Measurements from ENCODE around the gene PEAR1. TPM values are rescaled to one million over a fixed set of nuclear protein-coding genes. Genes with fewer than 3 reads are reported as not detected.

The PEAR1 gene
- total RNA-seq, 1 experiment from 2014 or later = not detected

DNA sequence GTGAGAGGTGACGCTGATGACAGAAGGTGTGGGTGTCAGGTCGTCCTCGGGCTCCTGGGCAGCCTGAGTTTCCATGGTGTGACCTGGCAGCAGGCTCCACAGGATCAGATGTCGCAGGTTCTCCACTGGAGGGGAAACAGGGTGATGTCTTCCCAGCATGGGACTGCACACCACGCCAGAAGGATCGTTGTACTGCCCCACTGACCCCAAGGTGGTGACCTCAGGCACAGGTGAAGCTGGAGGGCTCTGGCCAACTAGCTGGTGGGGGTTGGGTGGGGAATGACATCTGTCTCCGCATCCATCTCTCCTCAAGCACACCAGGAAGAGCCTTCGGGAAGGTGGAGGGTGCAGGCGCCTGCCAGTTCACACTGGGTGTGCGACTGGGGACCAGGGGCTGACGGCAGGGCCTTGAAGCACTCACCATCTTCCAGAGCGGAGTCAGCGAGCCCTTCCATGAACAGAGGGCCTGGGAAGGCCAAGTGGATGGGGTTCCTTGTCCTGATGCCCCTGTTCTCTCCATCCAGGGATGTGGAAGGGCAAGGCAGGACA, 46.3 kb downstream of the PEAR1 start:
- DNase-seq (ENCODE audit: low read depth) = no peak

DNA sequence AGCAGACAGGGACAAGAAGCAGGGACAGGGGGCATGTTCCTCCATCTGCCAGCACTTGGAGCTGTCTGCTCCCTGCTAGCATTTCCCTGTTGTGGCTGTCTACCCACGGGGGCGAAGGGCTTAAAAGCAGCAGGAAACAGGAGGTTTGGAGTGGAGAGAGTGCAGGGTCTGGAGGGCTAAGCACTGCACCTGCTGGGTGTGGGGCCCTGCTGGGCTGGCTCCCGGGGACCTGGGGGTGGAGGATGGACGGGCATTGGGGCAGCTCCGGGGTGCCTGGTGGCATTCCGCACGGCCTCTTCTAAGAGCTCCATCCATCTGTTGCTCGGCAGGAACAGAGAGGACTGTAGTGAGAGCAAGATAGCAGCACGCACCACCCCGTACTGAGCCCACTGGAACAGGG, 48.2 kb downstream of the PEAR1 start:
- DNase-seq (ENCODE audit: low read depth) = no peak

- no peak for DNase-seq (ENCODE audit: low read depth)
These were observed 48.7 kb downstream of the PEAR1 start for GRCh38 chr1:156942176-156942575.

DNA sequence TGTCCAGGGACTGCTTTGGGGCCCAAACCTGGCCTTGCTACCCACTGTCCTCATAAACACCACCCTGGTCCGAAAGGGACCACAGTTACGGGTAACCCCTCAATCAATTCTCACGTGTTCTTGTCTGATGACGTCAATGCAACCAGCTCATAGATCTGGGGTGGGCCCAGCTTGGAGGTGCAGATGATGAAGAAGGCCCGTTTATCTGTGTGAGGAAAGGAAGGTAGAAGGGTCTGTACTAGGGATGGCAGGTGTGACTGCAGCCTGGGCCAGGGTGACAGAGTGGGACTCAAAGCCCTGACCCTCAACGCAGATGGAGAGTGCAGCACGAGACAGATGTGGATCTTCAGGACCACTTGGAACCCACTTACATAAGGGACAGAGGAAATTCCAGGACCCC, 49.1 kb downstream of the PEAR1 start:
- no peak for DNase-seq (ENCODE audit: low read depth)

DNA sequence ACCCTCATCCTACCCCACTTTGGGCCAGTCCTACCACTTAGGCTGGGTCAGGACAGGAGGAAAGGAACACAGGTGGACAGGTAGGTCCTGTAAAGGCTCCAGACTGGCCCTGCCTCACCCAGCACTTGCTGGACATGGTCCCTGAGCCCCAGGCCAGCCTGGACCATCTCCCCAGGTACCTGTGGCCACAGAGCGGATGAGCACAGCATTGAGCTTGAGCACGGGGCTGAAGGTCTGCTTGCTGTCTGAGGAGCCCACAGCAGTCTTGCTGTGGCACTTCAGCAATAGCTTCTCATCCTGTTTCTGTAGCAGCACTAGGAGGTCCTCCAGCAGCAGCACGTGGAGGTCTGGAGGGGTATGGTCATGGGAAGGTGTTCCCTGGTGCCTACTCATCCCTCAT, 50.2 kb downstream of the PEAR1 start:
- DNase-seq (ENCODE audit: low read depth) = no peak

GRCh38 chr1:156944268-156944667, 50.8 kb downstream of the PEAR1 start:
- DNase-seq (ENCODE audit: low read depth) = no peak

- DNase-seq (ENCODE audit: low read depth) = no peak
These were observed 51.3 kb downstream of the PEAR1 start for GRCh38 chr1:156944848-156945247.

- no peak for DNase-seq (ENCODE audit: low read depth)
These were observed 52.6 kb downstream of the PEAR1 start for GRCh38 chr1:156945881-156946661.

- DNase-seq (ENCODE audit: low read depth) = no peak
These were observed 53.6 kb downstream of the PEAR1 start for GRCh38 chr1:156947127-156947526.

DNA sequence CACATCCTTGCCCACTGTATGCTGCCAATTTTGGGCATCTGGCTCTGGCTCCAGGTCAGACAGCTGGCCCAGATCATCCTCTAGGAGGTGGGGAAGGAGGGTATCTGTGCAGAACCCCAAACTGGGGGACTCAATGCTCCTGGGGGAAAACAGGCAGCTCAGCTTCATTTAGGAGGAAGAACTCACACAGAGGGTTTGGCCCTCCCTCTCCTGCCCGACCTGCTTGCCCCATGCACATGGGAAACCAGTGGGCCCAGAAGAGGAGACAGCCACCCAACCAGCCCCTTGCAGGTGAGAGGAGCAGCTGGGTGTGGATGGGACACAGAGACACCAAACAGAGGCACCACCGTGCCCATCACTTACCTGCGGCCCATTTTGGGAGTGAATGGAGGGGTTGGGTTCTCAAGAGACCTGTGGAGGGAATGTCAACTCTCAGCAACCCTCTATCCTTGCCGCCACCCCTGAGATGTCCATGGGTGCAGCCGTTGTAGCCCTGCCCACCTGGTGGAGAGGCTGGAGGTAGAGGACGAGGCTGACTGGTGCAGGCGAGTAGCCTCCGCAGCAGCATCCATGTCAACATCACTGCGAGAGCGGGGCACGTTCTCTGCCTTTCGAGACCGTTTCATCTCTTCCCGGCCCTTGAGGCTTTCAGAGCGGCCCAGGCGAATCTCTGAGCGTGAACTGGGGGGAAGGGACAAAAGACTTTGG, 54.5 kb downstream of the PEAR1 start:
- DNase-seq (ENCODE audit: low read depth) = no peak

- no peak for DNase-seq (ENCODE audit: low read depth)
These were observed 55.2 kb downstream of the PEAR1 start for GRCh38 chr1:156948708-156949107.

- DNase-seq (ENCODE audit: low read depth) = no peak
These were observed 55.6 kb downstream of the PEAR1 start for GRCh38 chr1:156949127-156949526.

DNA sequence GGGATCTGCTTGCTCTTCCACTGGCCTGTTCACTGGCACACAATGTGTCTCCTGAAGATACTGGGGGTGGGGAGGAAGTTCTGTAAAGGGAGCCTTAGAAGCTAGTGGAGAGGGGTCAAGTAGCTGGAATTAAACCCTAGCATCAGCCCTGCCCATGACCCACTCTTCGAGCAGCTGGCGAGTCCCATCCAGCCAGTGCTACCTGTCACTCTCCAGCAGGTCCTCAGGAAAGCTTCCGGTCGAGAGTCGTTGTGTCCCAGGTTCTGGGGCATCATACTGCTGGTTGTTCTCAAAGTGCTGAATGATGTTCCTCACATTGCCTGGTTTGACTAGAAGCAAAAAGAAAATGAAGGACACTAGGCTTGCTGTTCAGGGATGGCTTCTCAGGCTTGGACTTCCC, 57.9 kb downstream of the PEAR1 start:
- DNase-seq (ENCODE audit: low read depth) = no peak

DNA sequence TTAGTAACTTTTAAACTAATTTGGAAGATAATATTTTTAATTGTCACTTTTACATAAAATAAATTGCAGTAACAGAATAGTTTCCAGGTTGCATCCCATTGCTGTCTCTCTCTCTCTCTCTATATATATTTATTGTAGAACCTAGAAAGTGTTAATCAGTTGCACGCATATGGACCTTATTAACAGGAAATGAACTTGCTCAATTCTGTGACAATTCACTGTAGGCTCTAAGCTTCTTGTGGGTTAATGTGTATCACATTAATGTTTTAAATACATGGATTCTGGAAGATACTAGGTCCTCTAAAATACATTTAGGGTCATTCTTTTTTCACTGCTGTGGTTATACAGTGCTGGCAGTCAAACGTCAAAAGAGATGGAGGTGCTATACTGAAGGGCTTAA, 60.1 kb downstream of the PEAR1 start:
- no peak for DNase-seq (ENCODE audit: low read depth)

- no peak for DNase-seq (ENCODE audit: low read depth)
These were observed 62.8 kb downstream of the PEAR1 start for GRCh38 chr1:156956333-156956732.

- no peak for DNase-seq (ENCODE audit: low read depth)
These were observed 64.1 kb downstream of the PEAR1 start for GRCh38 chr1:156957634-156958033.

DNA sequence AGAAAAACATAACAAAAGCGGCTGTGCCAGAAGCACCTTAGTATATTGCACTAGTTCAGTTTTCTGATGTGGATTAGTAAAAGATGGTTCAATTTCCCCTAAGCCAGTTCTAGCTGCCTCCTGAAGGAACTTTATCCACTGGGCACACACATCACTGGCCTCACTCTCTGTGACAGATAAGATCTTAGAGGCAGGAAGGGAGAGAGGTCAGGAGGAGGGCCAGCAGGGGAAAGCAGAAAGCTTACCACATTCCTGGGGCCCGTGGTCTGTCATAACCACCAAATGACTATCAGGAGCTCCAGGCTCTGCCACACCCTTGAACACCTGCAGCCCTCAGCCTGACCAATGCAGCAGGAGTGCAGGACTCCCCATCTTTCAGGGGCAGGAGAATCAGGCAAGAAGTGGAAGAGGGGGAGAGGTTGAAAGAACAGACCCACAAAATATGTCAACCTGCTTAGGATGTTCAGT, 64.8 kb downstream of the PEAR1 start:
- DNase-seq (ENCODE audit: low read depth) = peak; percentile 45

DNA sequence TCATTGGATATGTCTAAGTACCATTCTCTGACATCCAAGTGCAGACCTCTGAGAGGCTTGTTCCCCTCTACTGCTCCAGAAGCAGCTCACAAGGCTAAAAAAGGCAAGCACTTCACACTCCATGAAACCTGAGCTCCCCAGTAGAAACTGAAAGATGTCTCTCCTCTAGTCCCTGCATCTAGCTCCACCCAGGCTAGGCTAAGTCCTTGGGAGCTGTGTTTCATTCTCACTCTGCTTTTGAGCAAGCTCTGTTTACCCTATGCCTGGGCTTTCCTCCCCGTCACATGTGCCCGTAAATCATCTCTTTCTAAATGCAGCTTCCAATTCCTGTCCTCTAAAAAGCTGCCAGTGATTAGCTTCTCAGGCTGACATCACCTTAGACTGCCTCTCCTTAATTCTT, 65.9 kb downstream of the PEAR1 start:
- no peak for DNase-seq (ENCODE audit: low read depth)

DNA sequence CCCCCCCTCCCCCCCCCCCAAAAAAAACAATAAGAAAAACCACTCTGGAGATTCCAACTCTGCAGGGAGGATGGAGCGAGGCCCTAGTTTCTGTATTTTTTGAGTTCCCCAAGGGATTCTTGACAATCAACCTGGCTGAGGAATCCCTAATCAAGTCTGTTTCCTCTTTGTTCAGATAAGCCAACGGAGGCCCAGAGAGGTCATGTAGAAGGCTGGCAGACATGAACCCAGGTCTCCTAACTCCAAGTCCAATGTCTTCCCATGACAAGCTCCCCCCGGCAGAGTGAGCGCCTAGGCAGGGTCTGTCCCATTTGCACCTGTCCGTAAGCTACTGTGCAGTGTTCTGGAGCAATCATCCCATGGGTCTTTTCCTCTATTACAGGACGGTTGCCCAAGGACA, 66.4 kb downstream of the PEAR1 start:
- no peak for DNase-seq (ENCODE audit: low read depth)

GRCh38 chr1:156961709-156962108, 68.2 kb downstream of the PEAR1 start:
- peak; percentile 18 for DNase-seq (ENCODE audit: low read depth)

DNA sequence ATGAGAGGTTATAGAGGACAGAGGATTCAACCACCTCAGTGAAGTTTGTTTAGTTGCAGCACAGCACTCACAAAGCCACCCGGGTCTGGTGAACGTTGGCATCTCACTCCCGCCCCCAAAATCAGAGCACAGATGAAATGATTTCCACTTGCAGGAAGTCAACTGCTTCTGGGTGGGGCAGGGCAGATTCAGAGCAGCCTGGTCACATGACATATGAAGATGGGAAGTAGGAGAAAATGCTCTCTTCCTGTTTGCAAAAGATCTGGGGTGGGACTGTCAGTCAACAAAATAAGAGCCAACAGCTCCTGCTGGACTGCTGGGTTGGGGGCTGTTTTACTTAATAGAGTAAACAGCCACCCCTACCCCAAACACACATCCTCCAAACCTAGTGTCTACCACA, 70.1 kb downstream of the PEAR1 start:
- DNase-seq (ENCODE audit: low read depth) = no peak

GRCh38 chr1:156964441-156964840, 70.9 kb downstream of the PEAR1 start:
- no peak for DNase-seq (ENCODE audit: low read depth)

Data from RPMI7951 (cell line).